Measurements from ENCODE around the gene SLC25A36. TPM values are rescaled to one million over a fixed set of nuclear protein-coding genes. Genes with fewer than 3 reads are reported as not detected.

Gene SLC25A36
- total RNA-seq, 1 donor from 2014 or later, result 45.7 TPM

GRCh38 chr3:140917772-140918171, 23.9 kb upstream of the SLC25A36 start:
- Mint-ChIP-seq H3K27ac (no peak overlapping the region), H3K4me1 (no peaks in the 10 kb centered on the region), H3K9me3 (no peaks in the 10 kb centered on the region), H3K4me3 (no peak overlapping the region), H3K27me3 (peaks cover 25% of the 10 kb centered on the region), H3K36me3 (ENCODE audit: low read depth) (no peaks in the 10 kb centered on the region)
- DNase-seq (no peak), ATAC-seq (ENCODE audit: low read depth) (no peak)
- POLR2A ChIA-PET, result no interaction called here
- CTCF ChIA-PET, result no interaction called here
- intact Hi-C loops (cut with micrococcal nuclease), result no loop called here
- TF ChIP-seq CTCF (IDR thresholded peaks at IDR 0.05), result no peak

- Mint-ChIP-seq H3K4me3 (no peak overlapping the region), H3K36me3 (ENCODE audit: low read depth) (no peaks in the 10 kb centered on the region), H3K4me1 (no peaks in the 10 kb centered on the region), H3K9me3 (no peaks in the 10 kb centered on the region), H3K27ac (no peak overlapping the region), H3K27me3 (peaks cover 22% of the 10 kb centered on the region)
- intact Hi-C loops (cut with micrococcal nuclease), result no loop called here
- DNase-seq (no peak), ATAC-seq (ENCODE audit: low read depth) (no peak)
- ChIA-PET CTCF (no interaction called here), POLR2A (no interaction called here)
- TF ChIP-seq CTCF (IDR thresholded peaks at IDR 0.05), result no peak
These were observed 21.6 kb upstream of the SLC25A36 start for GRCh38 chr3:140920029-140920428.

GRCh38 chr3:140922634-140923033, 19.0 kb upstream of the SLC25A36 start:
- Mint-ChIP-seq H3K27me3 (peaks cover 20% of the 10 kb centered on the region), H3K9me3 (no peaks in the 10 kb centered on the region), H3K4me1 (no peaks in the 10 kb centered on the region), H3K4me3 (no peak overlapping the region), H3K36me3 (ENCODE audit: low read depth) (no peaks in the 10 kb centered on the region), H3K27ac (no peak overlapping the region)
- ChIA-PET CTCF (interaction anchor here (0.7 to 1.9 kb wide), 2 partner anchors 52 to 183 kb away, joined by 4 to 11 read pairs; no protein-coding TSS in a partner anchor), POLR2A (interaction anchor here (0.5 to 0.6 kb wide), 2 partner anchors 959 to 1651 kb away, joined by 3 read pairs; no protein-coding TSS in a partner anchor)
- no peak for DNase-seq
- intact Hi-C loops (cut with micrococcal nuclease), result loop anchor here (1.0 kb wide), 3 partner anchors 51 to 270 kb away; no protein-coding TSS in a partner anchor
- no peak for TF ChIP-seq CTCF (IDR thresholded peaks at IDR 0.05)
- ATAC-seq (ENCODE audit: low read depth), result peak; percentile 34

GRCh38 chr3:140924097-140924873, 17.4 kb upstream of the SLC25A36 start:
- Mint-ChIP-seq H3K4me3 (no peak overlapping the region), H3K27ac (no peak overlapping the region), H3K4me1 (no peaks in the 10 kb centered on the region), H3K27me3 (peaks cover 17% of the 10 kb centered on the region), H3K36me3 (ENCODE audit: low read depth) (no peaks in the 10 kb centered on the region), H3K9me3 (no peaks in the 10 kb centered on the region)
- no peak for TF ChIP-seq CTCF (IDR thresholded peaks at IDR 0.05)
- ATAC-seq (ENCODE audit: low read depth) (no peak), DNase-seq (no peak)
- ChIA-PET POLR2A (no interaction called here), CTCF (interaction anchor here (0.7 kb wide), 1 partner anchor 267 kb away, joined by 3 read pairs; no protein-coding TSS in a partner anchor)
- intact Hi-C loops (cut with micrococcal nuclease), result no loop called here

GRCh38 chr3:140927279-140928069, 14.2 kb upstream of the SLC25A36 start:
- H3K4me3 Mint-ChIP-seq, result no peak overlapping the region
- no peak for TF ChIP-seq CTCF (IDR thresholded peaks at IDR 0.05)
- DNase-seq (no peak), ATAC-seq (ENCODE audit: low read depth) (no peak)
- intact Hi-C loops (cut with micrococcal nuclease), result loop anchor here (5.0 kb wide), 1 partner anchor 525 kb away; no protein-coding TSS in a partner anchor
- no peaks in the 10 kb centered on the region for H3K36me3 Mint-ChIP-seq (ENCODE audit: low read depth)
- ChIA-PET CTCF (no interaction called here), POLR2A (no interaction called here)
- H3K27me3 Mint-ChIP-seq, result peaks cover 28% of the 10 kb centered on the region
- no peaks in the 10 kb centered on the region for H3K4me1 Mint-ChIP-seq
- H3K9me3 Mint-ChIP-seq, result no peaks in the 10 kb centered on the region
- no peak overlapping the region for H3K27ac Mint-ChIP-seq

Data from activated B cell treated with CpG ODN at 0.5 μM for 24 hours (primary cell).